Ovary (tissue), 9 donors: Measurements from ENCODE around the gene PRKAG1. TPM values are rescaled to one million over a fixed set of nuclear protein-coding genes. Genes with fewer than 3 reads are reported as not detected.

ENCODE experiments used
- DNase-seq, 5 donors: peaks; one replicate each; pipeline ENCODE4 v3.0.0-alpha.2; 2019 to 2020
- H3K27ac ChIP-seq, 2 donors: fragments of 200-600 bp; one replicate each; pipeline versions ENCODE4 v1.5.1 to v1.8.0; 2019 to 2022
- H3K27me3 ChIP-seq: fragments of 200-600 bp; one replicate; pipeline ENCODE4 v1.8.0; 2022
- H3K36me3 ChIP-seq: fragments of 200-600 bp; sonication (generic); one replicate; pipeline ENCODE4 v1.5.1; 2019
- H3K4me1 ChIP-seq: one replicate; pipeline ENCODE4 v1.8.1; 2013; ENCODE audit warnings: mild to moderate bottlenecking, moderate library complexity; ENCODE audit not compliant: insufficient read depth
- H3K4me3 ChIP-seq: fragments of 200-600 bp; sonication (generic); one replicate; pipeline ENCODE4 v1.5.1; 2017
- H3K9me3 ChIP-seq, 2 donors: fragments of 200-600 bp in 1 of 2; sonication (generic) in 1 of 2; one replicate each; pipeline versions ENCODE4 v1.5.1 to v1.8.1; 2013 to 2019; ENCODE audit warnings: mild to moderate bottlenecking in 1 of 2, moderate library complexity in 1 of 2
- EP300 ChIP-seq: sonication (generic); formaldehyde crosslinking; IDR thresholded peaks from one replicate; pipeline ENCODE4 v1.6.1; 2017; ENCODE audit warnings: antibody characterized with exemption
- POLR2A ChIP-seq: fragments of 450-650 bp; IDR thresholded peaks from one replicate; pipeline ENCODE4 v1.6.1; 2017; ENCODE audit warnings: antibody characterized with exemption, mild to moderate bottlenecking, moderate library complexity
- WGBS, 3 donors: extraction: QIAGEN DNeasy Blood & Tissue Kit in 1 of 3; methylation state at CpG; one replicate each; pipeline versions ENCODE4 v1.1.5 to v1.1.7; 2013 to 2017; 5-methylcytosine and 5-hydroxymethylcytosine counted together
- intact Hi-C, 4 donors: fragments of 100-400 bp; cut with DNase I; formaldehyde crosslinking; loops; one replicate each; pipeline versions ENCODE4 v1.11.0 to v1.15.1; 2022 to 2023
- polyA plus RNA-seq, 2 donors: library from polyadenylated mRNA; stranded (reverse); fragments of 200-250 nt in 1 of 2; fragments of 350-450 nt in 1 of 2; fragmentation: Illumina TruSeq in 1 of 2; extraction: RNeasy Lipid Tissue Mini Kit (QIAGEN cat#74804) in 1 of 2; gene quantifications; one replicate each; pipeline ENCODE4 v1.2.3, GENCODE V29; 2013 to 2014
- total RNA-seq, 7 donors: library from RNA; depleted of rRNA in 2 of 7; stranded (reverse); fragments of >200 nt in 2 of 7; fragmentation: NEBNext Ultra II Directional in 3 of 7; extraction: Animal tissue kit (Norgen Biotek cat#: 25700) in 3 of 7; gene quantifications; one replicate each; pipeline versions ENCODE4 v1.1.0 to v1.2.4, GENCODE V29; 2016 to 2023
- TF ChIP-seq, protein P1 (sequence below), 3 donors: fragments of 450-650 bp in 2 of 3; fragments of 200-600 bp in 1 of 3; IDR thresholded peaks; one replicate each; pipeline versions ENCODE4 v1.5.1 to v1.8.0; 2016 to 2022; ENCODE audit warnings: antibody characterized with exemption in 3 of 3, mild to moderate bottlenecking in 1 of 3
- donor health status: DM: no; HTN: no; CAD: no; lungs with moderate emphysema.
- donor health status: DM: no; HTN: no; CAD: no.
- donor health status: Bipolar disorder and iron deficiency.
- donor health status: DM: yes; HTN: yes; CAD: no.
- donor health status: DM: no; HTN: no; CAD: no.
- donor health status: DM: yes; HTN: yes; CAD: no.

PRKAG1 gene
- total and polyA plus RNA-seq, 9 donors, result 25.6 to 98.5 (median 38.3) TPM

GRCh38 chr12:48972213-48972951 lies 46.2 kb downstream of the PRKAG1 start:
- Histone ChIP-seq H3K4me3 (no peak overlapping the region), H3K27me3 (no peaks in the 10 kb centered on the region), H3K27ac (no peak overlapping the region), H3K36me3 (no peaks in the 10 kb centered on the region), H3K4me1 (peaks cover 4% of the 10 kb centered on the region), H3K9me3 (no peaks in the 10 kb centered on the region)
- intact Hi-C loops, result no loop called here
- DNase-seq, result no peak
- WGBS, 3 donors, result 18 to 26% (median 23%) methylated on average over 21 to 23 of the region's 23 CpGs
- TF ChIP-seq, protein P1, sequence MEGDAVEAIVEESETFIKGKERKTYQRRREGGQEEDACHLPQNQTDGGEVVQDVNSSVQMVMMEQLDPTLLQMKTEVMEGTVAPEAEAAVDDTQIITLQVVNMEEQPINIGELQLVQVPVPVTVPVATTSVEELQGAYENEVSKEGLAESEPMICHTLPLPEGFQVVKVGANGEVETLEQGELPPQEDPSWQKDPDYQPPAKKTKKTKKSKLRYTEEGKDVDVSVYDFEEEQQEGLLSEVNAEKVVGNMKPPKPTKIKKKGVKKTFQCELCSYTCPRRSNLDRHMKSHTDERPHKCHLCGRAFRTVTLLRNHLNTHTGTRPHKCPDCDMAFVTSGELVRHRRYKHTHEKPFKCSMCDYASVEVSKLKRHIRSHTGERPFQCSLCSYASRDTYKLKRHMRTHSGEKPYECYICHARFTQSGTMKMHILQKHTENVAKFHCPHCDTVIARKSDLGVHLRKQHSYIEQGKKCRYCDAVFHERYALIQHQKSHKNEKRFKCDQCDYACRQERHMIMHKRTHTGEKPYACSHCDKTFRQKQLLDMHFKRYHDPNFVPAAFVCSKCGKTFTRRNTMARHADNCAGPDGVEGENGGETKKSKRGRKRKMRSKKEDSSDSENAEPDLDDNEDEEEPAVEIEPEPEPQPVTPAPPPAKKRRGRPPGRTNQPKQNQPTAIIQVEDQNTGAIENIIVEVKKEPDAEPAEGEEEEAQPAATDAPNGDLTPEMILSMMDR (IDR thresholded peaks at IDR 0.05), result no peak
- TF ChIP-seq EP300 (no peak), POLR2A (no peak)

GRCh38 chr12:48970702-48971334 lies 47.8 kb downstream of the PRKAG1 start:
- intact Hi-C loops, result no loop called here
- H3K9me3 ChIP-seq, result no peaks in the 10 kb centered on the region
- WGBS, 3 donors, result 28 to 37% (median 33%) methylated on average over 10 of the region's 10 CpGs
- no peak overlapping the region for H3K27ac ChIP-seq
- no peaks in the 10 kb centered on the region for H3K27me3 ChIP-seq
- no peak for DNase-seq
- peaks cover 4% of the 10 kb centered on the region for H3K4me1 ChIP-seq
- TF ChIP-seq POLR2A (no peak), EP300 (no peak)
- TF ChIP-seq, protein P1 (IDR thresholded peaks at IDR 0.05), result no peak
- no peaks in the 10 kb centered on the region for H3K36me3 ChIP-seq
- no peak overlapping the region for H3K4me3 ChIP-seq

DNA sequence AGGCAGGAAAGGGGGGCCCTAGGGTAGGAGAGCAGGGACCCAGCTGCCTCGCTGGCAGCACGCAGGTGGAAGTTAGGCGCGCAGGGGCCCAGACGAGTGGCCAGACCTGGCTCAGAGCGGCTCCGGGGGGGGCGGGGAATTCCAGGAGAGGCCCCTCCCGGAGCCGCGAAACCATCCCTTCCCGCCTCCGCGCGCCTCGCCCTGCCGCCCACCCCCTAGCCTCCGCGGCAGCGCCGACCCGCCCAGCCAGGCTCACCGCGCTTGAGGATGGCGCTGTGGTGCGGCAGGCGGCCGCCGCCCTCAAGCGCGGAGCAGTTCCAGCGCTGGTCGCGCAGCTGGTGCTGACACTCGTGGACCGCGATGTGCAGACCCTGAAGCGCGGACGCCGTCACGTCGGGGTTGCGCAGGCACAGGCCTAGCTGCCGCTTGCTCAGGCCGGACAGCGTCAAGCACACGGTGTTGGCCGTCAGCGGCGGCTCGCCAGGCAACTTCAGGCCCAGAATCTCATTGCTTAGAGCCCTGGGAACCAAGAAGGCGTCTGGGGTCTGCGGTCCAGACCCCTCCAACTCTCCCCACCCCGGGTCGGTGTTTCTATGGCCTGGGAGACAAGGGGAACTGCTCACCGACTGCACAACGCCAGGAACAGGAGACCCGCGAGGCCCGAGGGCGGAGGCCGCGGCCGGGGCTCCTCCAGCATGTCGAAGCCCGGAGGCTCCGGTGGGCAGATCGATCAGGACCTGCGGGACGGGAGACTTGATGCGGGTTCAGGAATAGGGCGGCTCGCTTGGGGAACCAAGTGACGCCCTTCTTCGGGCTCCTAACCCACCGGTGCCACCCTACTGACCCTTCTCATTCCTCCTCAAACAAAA lies 48.5 kb downstream of the PRKAG1 start:
- Histone ChIP-seq H3K4me3 (no peak overlapping the region), H3K4me1 (peaks cover 4% of the 10 kb centered on the region), H3K36me3 (no peaks in the 10 kb centered on the region), H3K9me3 (no peaks in the 10 kb centered on the region), H3K27me3 (no peaks in the 10 kb centered on the region), H3K27ac (no peak overlapping the region)
- intact Hi-C loops, result no loop called here
- no peak for DNase-seq
- TF ChIP-seq, protein P1 (IDR thresholded peaks at IDR 0.05), result no peak
- TF ChIP-seq EP300 (no peak), POLR2A (no peak)
- WGBS, 3 donors, result 7 to 18% (median 14%) methylated on average over 34 to 77 of the region's 77 CpGs

- no peak for DNase-seq
- 50 to 57% (median 52%) methylated on average over 8 of the region's 8 CpGs for WGBS, 3 donors
- Histone ChIP-seq H3K27me3 (no peaks in the 10 kb centered on the region), H3K4me3 (no peak overlapping the region), H3K4me1 (peaks cover 4% of the 10 kb centered on the region), H3K27ac (no peak overlapping the region), H3K9me3 (no peaks in the 10 kb centered on the region), H3K36me3 (no peaks in the 10 kb centered on the region)
- intact Hi-C loops, result no loop called here
- TF ChIP-seq, protein P1 (IDR thresholded peaks at IDR 0.05), result no peak
- no peak for TF ChIP-seq POLR2A
- TF ChIP-seq EP300, result no peak
Observed at GRCh38 chr12:48969160-48969771, 49.3 kb downstream of the PRKAG1 start.
